Forelimb muscle (tissue), 1 donor: ENCODE measurements around the gene ZNF778. TPM values are rescaled to one million over a fixed set of nuclear protein-coding genes. Genes with fewer than 3 reads are reported as not detected.
"Not testable (repeated sequence)": the region's sequence is repeated elsewhere in the genome, so short reads cannot be mapped to it uniquely, and the experiment has no call there.

ENCODE experiments used
- DNase-seq: peaks from one replicate; pipeline ENCODE4 v3.0.0-alpha.2; 2013; ENCODE audit warnings: low read depth
- polyA plus RNA-seq: library from polyadenylated mRNA; unstranded; fragments of 120-200 nt; gene quantifications from one replicate; pipeline ENCODE4 v1.2.1, GENCODE V29; 2013; ENCODE audit not compliant: insufficient read length

Gene ZNF778
- polyA plus RNA-seq, 1 donor = 7.1 TPM

DNA sequence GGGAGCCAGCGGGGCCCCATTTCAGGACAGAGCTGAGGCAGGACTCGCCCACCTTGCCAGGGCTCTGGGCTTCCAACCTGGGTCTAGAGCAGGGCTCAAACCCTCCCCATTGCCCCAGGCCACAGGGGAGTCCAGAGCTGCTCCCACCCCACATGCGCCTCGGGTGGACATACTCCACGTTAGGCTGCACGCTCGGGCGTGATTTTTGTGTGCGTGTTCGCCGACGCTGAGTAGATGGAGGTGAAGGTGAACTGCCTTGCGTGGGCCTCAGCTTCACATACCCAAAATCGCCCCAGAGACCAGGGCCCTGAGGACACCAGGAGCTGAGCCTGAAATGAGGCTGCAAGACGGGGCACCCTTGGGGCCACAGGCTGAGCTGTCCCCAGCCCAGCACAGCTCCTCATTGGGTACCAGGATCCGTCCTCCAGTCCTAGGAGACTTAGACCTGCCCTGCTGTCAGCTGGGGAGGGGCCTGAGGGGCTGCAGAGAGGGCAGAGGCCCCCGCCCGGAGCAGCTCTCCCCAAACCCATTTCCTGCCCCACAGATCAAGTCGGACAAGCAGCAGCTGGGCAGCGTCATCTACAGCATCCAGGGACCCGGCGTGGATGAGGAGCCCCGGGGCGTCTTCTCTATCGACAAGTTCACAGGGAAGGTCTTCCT, 37.7 kb upstream of the ZNF778 start:
- no peak for DNase-seq

DNA sequence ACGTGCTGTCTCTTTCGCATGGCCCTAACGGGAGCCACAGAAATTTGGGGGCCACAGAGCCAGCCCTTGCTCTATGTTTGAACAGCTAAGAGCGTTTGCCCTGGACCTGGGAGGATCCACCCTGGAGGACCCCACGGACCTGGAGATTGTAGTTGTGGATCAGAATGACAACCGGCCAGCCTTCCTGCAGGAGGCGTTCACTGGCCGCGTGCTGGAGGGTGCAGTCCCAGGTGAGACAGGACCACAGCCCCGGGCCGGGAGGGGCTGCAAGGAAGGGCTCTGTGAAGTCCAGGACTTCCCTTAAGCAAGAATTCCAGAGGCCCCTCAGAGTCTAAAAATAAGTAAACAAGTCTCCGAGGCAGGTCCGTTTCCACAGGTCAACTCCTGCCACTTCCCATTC, 34.0 kb upstream of the ZNF778 start:
- no peak for DNase-seq

DNA sequence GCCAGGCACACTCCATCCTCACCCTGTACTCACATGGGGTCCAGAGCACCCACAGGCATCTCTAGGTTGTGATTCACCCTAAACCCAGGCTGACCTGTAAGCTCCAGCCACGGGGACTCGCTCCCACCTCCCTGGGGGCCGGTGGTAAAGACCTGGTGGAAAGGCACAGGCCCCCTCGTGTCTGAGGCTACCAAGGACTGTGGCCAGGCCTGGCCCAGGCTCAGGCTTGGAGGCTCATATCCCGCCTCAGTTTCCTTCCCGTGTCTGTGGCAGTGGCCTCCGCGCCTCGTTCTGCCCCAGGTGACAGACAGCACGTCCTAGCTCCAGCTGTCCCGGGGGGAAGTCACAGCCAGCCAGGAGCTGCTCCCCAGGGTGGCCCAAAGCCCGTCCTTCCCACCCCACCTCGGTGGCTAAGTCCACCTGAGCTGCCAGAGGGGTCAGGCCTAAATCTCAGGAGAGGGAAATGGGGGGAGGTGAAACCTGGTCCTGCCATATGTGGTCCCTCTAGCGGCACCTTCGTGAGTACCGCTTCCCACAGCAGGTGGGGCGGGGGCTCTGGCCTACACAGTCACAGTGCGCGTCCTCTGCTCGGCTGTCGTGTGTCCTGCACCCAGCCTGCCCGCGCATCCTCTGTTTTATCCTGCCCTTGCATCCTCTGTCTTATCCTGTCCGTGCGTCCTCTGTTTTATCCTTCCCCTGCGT, 33.4 kb upstream of the ZNF778 start:
- no peak for DNase-seq

DNA sequence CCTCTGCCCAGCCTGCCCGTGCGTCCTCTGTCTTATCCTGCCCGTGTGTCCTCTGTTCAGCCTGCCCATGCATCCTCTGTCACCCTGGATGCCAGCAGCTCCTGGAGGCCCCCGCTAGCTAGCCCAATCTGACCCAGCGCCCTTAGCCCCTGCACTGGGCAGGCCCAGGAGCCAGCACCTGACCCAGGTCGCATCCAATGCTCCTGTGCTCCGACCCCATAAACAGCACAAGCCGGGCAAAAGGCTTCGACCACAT, 32.9 kb upstream of the ZNF778 start:
- DNase-seq = no peak

DNA sequence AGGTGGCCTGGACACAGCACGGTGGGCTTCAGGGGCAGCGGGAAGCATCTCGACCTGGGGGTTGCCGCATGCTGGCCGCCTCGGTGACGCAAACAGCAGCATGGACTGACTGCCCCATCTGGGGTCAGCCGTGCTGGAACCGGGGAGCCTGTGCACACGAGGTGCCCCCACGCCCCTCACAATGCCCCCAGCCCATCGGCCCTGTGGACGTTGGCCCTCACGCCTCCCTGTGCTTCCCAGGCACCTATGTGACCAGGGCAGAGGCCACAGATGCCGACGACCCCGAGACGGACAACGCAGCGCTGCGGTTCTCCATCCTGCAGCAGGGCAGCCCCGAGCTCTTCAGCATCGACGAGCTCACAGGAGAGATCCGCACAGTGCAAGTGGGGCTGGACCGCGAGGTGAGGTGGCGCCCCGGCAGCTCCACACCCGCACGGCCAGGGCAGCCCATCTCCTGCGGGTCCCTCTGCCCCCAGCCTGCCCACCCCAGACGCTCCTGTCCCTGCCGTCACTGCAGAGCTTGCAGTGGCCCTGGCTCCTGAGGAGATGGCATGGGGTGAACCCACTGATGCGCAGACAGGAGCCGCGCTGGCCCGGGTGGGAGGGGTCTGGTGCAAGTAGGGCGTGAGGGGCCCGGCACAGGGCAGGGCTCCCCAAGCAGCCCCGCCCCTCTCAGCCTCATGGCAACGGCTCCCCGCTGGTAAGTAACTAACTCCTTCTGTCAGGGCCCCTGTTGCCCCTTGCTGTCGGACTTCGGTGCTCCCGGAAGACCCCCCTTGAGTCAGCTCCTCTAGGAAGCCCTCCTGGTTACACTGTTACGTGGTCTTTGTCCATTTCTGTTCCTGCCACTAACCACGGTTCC, 32.3 kb upstream of the ZNF778 start:
- no peak for DNase-seq

DNA sequence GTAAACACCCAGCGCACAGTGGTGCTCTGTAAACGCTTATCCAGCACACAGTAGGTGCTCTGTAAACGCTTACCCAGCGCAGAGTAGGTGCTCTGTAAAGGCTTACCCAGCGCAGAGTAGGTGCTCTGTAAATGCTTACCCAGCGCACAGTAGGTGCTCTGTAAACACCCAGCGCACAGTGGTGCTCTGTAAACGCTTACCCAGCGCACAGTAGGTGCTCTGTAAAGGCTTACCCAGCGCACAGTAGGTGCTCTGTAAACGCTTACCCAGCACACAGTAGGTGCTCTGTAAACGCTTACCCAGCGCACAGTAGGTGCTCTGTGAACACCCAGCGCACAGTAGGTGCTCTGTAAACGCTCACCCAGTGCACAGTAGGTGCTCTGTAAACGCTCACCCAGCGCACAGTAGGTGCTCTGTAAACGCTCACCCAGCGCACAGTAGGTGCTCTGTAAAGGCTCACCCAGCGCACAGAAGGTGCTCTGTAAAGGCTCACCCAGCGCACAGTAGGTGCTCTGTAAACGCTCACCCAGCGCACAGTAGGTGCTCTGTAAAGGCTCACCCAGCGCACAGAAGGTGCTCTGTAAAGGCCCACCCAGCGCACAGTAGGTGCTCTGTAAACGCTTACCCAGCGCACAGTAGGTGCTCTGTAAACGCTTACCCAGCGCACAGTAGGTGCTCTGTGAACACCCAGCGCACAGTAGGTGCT, 31.5 kb upstream of the ZNF778 start:
- DNase-seq = not testable (repeated sequence)

DNA sequence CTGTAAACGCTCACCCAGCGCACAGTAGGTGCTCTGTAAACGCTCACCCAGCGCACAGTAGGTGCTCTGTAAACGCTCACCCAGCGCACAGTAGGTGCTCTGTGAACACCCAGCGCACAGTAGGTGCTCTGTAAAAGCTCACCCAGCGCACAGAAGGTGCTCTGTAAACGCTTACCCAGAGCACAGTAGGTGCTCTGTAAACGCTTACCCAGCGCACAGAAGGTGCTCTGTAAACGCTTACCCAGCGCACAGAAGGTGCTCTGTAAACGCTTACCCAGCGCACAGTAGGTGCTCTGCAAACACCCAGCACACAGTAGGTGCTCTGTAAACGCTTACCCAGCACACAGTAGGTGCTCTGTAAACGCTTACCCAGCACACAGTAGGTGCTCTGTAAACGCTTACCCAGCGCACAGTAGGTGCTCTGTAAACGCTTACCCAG, 30.9 kb upstream of the ZNF778 start:
- DNase-seq = not testable (repeated sequence)

DNA sequence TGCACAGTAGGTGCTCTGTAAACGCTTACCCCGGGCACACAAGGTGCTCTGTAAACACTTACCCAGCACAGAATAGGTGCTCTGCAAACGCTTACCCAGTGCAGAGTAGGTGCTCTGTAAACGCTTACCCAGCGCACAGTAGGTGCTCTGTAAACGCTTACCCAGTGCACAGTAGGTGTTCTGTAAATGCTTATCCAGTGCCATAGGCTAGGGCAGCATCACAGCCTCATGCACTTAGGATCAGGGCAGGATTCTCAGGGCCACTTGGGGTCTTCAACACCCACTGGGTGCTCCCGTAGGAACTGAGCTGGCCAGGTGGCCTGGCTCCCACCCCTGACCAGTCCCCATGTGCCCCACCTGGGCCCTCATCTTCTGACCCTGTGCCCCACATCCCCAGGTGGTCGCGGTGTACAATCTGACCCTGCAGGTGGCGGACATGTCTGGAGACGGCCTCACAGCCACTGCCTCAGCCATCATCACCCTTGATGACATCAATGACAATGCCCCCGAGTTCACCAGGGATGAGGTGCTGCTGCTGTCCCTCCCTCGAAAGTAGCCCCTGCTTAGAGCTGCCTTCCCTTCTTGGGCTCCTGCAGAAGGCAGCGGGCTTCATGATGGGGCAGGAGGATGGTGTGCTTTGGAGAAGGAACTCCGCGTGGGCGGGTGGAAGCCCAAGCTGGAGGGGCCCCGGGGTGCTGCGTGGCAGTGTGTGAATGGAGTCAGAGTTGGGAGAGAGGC, 30.3 kb upstream of the ZNF778 start:
- no peak for DNase-seq

DNA sequence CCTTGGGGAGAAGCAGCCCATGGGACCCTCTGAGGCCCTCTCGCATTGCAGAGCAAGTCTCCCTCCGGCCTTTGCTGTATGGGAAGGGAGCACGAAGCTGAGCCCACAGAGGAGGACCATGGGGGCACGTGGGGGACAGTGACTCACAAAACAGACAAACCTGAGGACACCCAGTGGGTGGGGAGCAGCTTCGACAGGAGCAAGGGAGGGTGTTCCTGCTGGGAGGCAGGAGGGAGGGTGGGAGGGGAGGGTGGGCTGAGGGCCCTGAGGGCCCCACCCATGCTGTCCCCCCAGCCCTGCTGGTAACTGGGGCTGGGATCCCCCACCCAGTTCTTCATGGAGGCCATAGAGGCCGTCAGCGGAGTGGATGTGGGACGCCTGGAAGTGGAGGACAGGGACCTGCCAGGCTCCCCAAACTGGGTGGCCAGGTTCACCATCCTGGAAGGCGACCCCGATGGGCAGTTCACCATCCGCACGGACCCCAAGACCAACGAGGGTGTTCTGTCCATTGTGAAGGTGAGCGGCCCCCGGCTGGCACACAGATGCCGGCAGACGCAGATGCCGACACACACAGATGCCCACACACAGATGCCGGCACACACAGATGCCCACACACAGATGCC, 29.6 kb upstream of the ZNF778 start:
- DNase-seq = no peak

DNA sequence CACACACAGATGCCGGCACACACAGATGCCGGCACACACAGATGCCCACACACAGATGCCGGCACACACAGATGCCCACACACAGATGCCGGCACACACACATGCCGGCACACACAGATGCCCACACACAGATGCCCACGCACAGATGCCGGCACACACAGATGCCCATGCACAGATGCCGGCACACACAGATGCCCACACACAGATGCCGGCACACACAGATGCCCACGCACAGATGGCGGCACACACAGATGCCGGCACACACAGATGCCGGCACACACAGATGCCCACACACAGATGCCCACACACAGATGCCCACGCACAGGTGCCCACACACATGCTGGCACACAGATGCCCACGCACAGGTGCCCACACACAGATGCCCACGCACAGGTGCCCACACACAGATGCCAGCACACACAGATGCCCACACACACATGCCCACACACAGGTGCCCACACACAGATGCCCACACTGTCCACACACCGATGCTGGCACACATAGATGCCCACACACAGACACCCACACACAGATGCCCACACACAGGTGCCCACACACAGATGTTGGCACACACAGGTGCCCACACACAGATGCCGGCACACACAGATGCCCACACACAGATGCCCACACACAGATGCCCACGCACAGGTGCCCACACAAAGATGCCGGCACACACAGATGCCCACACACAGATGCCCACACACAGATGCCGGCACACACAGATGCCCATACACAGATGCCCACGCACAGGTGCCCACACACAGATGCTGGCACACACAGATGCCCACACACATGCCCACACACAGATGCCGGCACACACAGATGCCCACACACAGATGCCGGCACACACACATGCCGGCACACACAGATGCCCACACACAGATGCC, 28.8 kb upstream of the ZNF778 start:
- DNase-seq = not testable (repeated sequence)

DNA sequence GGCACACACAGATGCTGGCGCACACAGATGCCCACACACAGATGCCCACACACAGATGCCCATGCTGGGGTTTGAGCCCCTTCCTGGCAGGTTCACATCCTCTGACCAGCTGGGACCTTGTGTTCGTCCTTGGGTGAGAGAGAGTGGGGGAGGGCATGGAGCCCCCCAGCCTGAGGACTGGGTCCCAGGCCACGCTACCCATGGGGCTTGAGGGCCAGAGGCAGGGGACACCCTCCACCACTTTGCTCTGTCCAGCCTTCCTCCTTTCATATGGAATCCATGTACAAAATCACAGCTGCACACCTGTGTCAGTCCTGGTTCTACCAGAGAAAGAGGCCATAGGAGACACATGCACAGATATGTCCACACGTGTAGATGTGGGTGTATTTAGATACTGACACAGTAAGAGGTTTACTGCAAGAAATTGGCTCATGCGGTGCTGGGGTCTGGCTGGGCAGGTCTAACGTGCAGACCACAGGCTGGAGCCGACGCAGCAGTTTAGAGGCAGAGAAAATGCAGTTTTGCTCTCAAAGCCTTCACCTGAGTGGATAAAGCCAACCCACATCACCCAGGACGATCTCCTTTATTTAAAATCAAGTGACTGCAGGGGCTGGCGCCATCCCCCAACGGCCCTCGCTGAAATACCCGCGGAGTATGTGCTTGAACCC, 28.0 kb upstream of the ZNF778 start:
- DNase-seq = no peak

DNA sequence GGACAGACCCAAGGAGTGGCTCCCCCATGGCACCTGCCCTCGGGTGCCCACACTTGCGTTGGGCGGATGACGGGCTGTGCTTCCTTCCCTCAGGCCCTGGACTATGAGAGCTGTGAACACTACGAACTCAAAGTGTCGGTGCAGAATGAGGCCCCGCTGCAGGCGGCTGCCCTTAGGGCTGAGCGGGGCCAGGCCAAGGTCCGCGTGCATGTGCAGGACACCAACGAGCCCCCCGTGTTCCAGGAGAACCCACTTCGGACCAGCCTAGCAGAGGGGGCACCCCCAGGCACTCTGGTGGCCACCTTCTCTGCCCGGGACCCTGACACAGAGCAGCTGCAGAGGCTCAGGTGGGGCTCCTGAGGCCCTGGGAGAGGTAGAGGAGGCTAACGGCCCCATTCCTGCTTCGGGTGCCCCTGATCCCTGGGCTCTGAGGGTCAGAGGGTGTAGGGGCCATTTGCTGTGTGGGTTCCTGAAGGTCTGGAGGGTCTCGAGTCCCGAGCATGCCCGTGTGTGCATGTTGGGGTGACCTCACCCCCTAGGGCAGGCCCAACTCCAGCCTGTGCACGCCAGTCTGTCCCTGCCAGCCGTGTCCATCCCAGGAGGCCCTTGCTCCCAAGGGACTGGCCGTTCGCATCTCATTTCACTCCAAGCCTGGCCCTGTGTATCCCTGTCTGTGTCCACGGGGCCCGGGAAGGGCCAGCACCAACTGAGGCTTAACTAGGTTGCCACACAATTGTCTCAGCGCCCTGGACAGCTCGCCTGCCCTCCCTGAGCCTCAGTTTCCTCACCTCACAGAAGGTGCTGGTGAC, 27.1 kb upstream of the ZNF778 start:
- DNase-seq = no peak

DNA sequence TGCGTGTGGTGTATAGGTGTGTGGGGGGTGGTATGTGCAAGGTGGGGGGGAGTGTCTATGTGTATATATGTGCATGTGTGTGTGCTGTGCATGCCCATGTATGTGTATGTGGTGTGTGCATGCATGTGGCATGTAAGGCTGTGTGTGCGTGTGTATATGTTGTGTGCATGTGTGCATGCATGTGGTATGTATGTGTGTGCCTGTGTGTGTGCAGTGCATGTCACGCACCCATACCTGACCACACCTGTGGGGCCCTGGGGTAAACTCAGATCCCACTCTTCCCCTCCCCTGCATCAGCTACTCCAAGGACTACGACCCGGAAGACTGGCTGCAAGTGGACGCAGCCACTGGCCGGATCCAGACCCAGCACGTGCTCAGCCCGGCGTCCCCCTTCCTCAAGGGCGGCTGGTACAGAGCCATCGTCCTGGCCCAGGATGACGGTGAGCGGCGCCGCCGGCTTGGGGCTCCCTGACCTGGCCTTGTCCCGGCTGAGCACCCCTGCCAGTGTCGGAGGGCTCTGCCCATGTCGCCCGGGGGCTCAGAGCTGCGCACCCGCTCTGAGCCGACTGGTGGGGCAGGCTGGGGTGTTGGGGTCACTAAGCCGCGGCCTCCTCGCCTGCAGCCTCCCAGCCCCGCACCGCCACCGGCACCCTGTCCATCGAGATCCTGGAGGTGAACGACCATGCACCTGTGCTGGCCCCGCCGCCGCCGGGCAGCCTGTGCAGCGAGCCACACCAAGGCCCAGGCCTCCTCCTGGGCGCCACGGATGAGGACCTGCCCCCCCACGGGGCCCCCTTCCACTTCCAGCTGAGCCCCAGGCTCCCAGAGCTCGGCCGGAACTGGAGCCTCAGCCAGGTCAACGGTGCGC, 26.2 kb upstream of the ZNF778 start:
- DNase-seq = no peak

DNA sequence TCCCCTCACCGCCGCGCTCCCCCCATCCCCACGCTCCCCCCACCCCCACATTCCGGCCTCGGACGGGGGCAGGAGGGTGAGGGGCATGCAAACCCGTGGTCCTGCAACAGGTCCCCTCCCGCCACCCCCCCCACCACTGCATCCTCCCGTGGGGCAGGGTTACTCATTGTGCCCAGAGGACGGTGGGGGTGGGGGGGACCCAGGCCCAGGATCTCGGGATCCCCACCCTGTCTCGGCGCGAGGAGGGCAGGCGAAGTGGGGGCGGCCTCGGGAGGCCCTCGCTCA, 25.7 kb upstream of the ZNF778 start:
- DNase-seq = no peak

DNA sequence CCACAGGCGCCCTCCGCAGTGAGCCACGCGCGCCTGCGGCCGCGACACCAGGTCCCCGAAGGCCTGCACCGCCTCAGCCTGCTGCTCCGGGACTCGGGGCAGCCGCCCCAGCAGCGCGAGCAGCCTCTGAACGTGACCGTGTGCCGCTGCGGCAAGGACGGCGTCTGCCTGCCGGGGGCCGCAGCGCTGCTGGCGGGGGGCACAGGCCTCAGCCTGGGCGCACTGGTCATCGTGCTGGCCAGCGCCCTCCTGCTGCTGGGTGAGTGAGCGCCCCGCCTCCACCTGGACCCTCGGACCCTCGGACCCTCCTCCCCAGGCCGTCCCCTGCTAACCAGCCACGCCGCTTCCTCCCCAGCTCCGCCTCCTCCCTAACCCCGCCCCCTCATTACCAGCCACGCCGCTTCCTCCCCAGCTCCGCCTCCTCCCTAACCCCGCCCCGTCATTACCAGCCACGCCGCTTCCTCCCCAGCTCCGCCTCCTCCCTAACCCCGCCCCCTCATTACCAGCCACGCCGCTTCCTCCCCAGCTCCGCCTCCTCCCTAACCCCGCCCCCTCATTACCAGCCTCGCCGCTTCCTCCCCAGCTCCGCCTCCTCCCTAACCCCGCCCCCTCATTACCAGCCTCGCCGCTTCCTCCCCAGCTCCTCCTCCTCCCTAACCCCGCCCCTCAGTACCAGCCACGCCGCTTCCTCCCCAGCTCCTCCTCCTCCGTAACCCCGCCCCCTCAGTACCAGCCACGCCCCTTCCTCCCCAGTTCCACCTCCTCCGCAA, 25.1 kb upstream of the ZNF778 start:
- DNase-seq = not testable (repeated sequence)

DNA sequence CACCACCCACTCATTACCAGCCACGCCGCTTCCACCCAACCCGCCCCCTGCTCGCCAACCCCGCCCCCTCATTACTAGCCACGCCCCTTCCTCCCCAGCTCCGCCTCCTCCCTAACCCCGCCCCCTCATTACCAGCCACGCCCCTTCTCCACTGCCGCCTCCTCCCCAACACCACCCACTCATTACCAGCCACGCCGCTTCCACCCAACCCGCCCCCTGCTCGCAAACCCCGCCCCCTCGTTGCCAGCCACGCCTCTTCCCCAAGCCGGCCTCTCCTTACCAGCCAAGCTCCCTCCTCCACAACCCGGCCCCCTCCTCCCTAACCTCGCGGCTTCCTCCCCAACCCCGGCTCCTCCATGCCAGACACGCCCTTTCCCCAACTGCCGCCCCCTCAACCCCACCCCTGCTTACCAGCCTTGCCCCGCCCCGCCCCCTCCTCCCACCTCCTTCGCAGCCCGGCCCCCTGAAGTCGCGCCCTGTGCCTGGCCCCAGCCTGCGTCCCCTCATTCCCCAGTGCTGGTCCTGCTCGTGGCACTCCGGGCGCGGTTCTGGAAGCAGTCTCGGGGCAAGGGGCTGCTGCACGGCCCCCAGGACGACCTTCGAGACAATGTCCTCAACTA, 24.4 kb upstream of the ZNF778 start:
- no peak for DNase-seq
